ENCODE data around the gene TBX15.

TBX15 gene

GRCh38 chr1:118913818-118914217 lies 74.3 kb downstream of the TBX15 start:
- TF ChIP-seq, protein P1, sequence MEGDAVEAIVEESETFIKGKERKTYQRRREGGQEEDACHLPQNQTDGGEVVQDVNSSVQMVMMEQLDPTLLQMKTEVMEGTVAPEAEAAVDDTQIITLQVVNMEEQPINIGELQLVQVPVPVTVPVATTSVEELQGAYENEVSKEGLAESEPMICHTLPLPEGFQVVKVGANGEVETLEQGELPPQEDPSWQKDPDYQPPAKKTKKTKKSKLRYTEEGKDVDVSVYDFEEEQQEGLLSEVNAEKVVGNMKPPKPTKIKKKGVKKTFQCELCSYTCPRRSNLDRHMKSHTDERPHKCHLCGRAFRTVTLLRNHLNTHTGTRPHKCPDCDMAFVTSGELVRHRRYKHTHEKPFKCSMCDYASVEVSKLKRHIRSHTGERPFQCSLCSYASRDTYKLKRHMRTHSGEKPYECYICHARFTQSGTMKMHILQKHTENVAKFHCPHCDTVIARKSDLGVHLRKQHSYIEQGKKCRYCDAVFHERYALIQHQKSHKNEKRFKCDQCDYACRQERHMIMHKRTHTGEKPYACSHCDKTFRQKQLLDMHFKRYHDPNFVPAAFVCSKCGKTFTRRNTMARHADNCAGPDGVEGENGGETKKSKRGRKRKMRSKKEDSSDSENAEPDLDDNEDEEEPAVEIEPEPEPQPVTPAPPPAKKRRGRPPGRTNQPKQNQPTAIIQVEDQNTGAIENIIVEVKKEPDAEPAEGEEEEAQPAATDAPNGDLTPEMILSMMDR (IDR thresholded peaks at IDR 0.05; ENCODE audit: borderline replicate concordance, control extremely low read depth, extremely low read depth, insufficient read depth, missing control alignments), result no peak
- in situ Hi-C loops (cut with MboI; ENCODE audit: low sequenced_read_pairs, unreplicated experiment), result no loop called here
- DNase-seq (ENCODE audit: low spot score), result no peak

DNA sequence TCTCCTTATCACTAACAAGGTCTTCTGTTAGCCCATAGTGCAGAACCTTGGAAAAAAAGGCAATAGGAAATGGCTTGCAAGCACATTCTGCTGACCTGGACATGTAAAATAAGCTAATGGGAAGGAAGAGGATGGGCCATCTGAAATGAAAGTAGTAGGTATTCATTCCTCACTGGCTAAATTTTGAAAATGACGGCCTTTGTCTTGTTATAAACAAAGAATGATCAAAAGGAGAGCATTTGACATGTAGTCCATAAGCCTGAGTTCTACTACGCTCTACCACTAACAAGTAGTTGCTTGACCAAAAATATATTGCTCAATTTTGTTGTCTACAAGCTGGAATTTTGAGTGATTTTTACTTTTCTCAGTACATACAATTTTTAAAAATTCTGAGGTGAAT lies 75.6 kb downstream of the TBX15 start:
- in situ Hi-C loops (cut with MboI; ENCODE audit: low sequenced_read_pairs, unreplicated experiment), result no loop called here
- TF ChIP-seq, protein P1 (IDR thresholded peaks at IDR 0.05; ENCODE audit: borderline replicate concordance, control extremely low read depth, extremely low read depth, insufficient read depth, missing control alignments), result no peak

GRCh38 chr1:118911571-118911970 lies 76.6 kb downstream of the TBX15 start:
- no peak for DNase-seq (ENCODE audit: low spot score)
- in situ Hi-C loops (cut with MboI; ENCODE audit: low sequenced_read_pairs, unreplicated experiment), result no loop called here
- TF ChIP-seq, protein P1 (IDR thresholded peaks at IDR 0.05; ENCODE audit: borderline replicate concordance, control extremely low read depth, extremely low read depth, insufficient read depth, missing control alignments), result no peak

More for the DNA sequence above, 75.6 kb downstream of the TBX15 start:
- DNase-seq (ENCODE audit: low spot score), result no peak

DNA sequence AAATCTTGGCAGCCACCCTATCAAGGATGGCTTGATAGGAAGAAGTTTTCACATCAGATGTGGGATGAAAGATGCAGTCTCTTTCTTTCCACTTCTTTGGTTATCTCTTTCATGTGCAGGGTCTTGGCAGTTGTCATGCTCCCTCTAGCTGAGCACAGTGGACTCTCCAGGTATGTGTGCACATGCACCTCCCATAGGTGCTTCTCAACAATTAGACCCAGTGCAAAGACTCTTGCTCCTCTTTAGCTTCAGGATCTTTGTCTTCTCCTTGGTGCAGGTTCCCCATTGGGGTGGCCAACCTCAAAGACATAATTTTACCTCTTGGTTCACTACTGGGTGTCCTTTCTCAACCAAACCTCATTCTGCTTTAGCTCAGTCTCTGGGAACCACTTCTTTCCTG lies 80.7 kb downstream of the TBX15 start:
- DNase-seq (ENCODE audit: low spot score), result no peak
- in situ Hi-C loops (cut with MboI; ENCODE audit: low sequenced_read_pairs, unreplicated experiment), result no loop called here
- TF ChIP-seq, protein P1 (IDR thresholded peaks at IDR 0.05; ENCODE audit: borderline replicate concordance, control extremely low read depth, extremely low read depth, insufficient read depth, missing control alignments), result no peak

DNA sequence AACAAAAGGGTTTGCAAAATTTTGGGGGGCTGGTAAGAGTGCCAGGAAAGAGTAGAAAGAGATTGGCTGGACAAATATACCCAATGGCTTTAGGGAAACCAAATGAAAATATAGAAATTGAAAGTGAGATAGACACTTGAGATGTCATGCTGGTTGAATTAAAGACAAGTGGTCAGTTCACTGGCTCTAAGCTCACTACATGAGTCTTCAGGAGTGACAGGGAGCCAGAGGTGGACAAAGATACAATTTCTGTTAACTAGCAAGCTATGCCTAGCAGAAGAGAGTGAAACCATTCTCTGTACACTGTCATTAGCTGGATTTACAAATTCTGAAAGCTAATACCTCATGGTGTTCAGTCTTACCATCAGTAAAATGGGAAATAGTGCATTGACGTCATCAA lies 82.5 kb downstream of the TBX15 start:
- in situ Hi-C loops (cut with MboI; ENCODE audit: low sequenced_read_pairs, unreplicated experiment), result no loop called here
- no peak for DNase-seq (ENCODE audit: low spot score)
- TF ChIP-seq, protein P1 (IDR thresholded peaks at IDR 0.05; ENCODE audit: borderline replicate concordance, control extremely low read depth, extremely low read depth, insufficient read depth, missing control alignments), result no peak

GRCh38 chr1:118905196-118905595 lies 82.9 kb downstream of the TBX15 start:
- DNase-seq (ENCODE audit: low spot score), result no peak
- TF ChIP-seq, protein P1 (IDR thresholded peaks at IDR 0.05; ENCODE audit: borderline replicate concordance, control extremely low read depth, extremely low read depth, insufficient read depth, missing control alignments), result no peak
- in situ Hi-C loops (cut with MboI; ENCODE audit: low sequenced_read_pairs, unreplicated experiment), result no loop called here

DNA sequence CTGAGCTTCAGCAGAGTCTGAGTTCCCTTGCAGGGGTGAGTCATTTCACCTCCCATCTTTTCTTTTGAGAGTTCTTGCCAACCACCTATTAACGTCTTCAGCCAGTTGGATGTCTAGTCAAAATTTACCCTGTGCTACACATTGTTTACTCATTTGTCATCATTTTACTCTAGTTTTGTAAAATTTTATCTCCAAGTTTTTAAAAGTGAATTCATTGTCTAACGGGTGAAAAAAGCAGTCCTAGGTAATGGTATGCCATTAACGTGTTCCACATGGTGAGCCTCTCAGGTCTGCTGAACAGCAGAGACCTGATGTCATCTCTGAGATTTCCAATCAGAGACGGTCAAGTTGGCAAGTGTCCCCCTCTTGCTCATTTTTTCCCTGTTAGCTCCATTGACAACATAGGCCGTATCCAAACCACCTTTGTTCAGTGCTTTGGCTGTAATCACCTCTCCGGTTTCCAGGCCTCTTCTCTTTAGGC lies 85.4 kb downstream of the TBX15 start:
- TF ChIP-seq, protein P1 (IDR thresholded peaks at IDR 0.05; ENCODE audit: borderline replicate concordance, control extremely low read depth, extremely low read depth, insufficient read depth, missing control alignments), result no peak
- no peak for DNase-seq (ENCODE audit: low spot score)
- in situ Hi-C loops (cut with MboI; ENCODE audit: low sequenced_read_pairs, unreplicated experiment), result no loop called here

Data from GM13976 (cell line).